Activated naive CD8-positive, alpha-beta T cell treated with anti-CD3 and anti-CD28 coated beads, Interleukin-2, amount 50 U/mL, for 16 hours (primary cell): ENCODE measurements around the gene PLXDC2.

Source experiments
- DNase-seq: peaks from one replicate; pipeline ENCODE4 v3.0.0-alpha.2; 2020; ENCODE audit warnings: low read depth, low spot score

PLXDC2 gene

GRCh38 chr10:19815731-19816410 lies 361 bp upstream of the PLXDC2 start:
- no peak for DNase-seq

GRCh38 chr10:19817231-19817933 lies 1.1 kb downstream of the PLXDC2 start:
- no peak for DNase-seq

GRCh38 chr10:19818876-19819275 lies 2.6 kb downstream of the PLXDC2 start:
- no peak for DNase-seq

GRCh38 chr10:19819419-19820033 lies 3.3 kb downstream of the PLXDC2 start:
- DNase-seq = no peak

- no peak for DNase-seq
Measured at GRCh38 chr10:19824381-19825342, 8.4 kb downstream of the PLXDC2 start.

GRCh38 chr10:19825700-19826099 lies 9.5 kb downstream of the PLXDC2 start:
- DNase-seq = no peak

- no peak for DNase-seq
Measured at GRCh38 chr10:19826712-19827111, 10.5 kb downstream of the PLXDC2 start.

- no peak for DNase-seq
Measured at GRCh38 chr10:19828278-19829049, 12.2 kb downstream of the PLXDC2 start.

GRCh38 chr10:19832699-19833098 lies 16.5 kb downstream of the PLXDC2 start:
- no peak for DNase-seq

GRCh38 chr10:19833170-19833824 lies 17.1 kb downstream of the PLXDC2 start:
- DNase-seq = no peak

GRCh38 chr10:19835952-19836351 lies 19.7 kb downstream of the PLXDC2 start:
- DNase-seq = no peak

- no peak for DNase-seq
Measured at GRCh38 chr10:19839090-19839489, 22.9 kb downstream of the PLXDC2 start.

- DNase-seq = no peak
Measured at GRCh38 chr10:19839552-19839951, 23.3 kb downstream of the PLXDC2 start.

GRCh38 chr10:19840776-19841175 lies 24.5 kb downstream of the PLXDC2 start:
- no peak for DNase-seq

GRCh38 chr10:19843487-19843886 lies 27.3 kb downstream of the PLXDC2 start:
- no peak for DNase-seq

- no peak for DNase-seq
Measured at GRCh38 chr10:19845503-19846368, 29.5 kb downstream of the PLXDC2 start.

- no peak for DNase-seq
Measured at GRCh38 chr10:19847321-19847720, 31.1 kb downstream of the PLXDC2 start.

- no peak for DNase-seq
Measured at GRCh38 chr10:19848226-19848985, 32.2 kb downstream of the PLXDC2 start.

GRCh38 chr10:19853831-19854230 lies 37.6 kb downstream of the PLXDC2 start:
- no peak for DNase-seq
